GM19468 (cell line): ENCODE data around the gene CINP.
"Not testable (repeated sequence)": the region's sequence is repeated elsewhere in the genome, so short reads cannot be mapped to it uniquely, and the experiment has no call there.

Experiments used
- ATAC-seq: cut with Tn5 transposase; IDR thresholded peaks from one replicate; pipeline ENCODE4 v1.9.1; 2021; ENCODE audit warnings: mild to moderate bottlenecking, moderate library complexity, moderate number of reproducible peaks; ENCODE audit not compliant: unreplicated experiment; ENCODE audit errors: extremely low read depth

CINP gene

DNA sequence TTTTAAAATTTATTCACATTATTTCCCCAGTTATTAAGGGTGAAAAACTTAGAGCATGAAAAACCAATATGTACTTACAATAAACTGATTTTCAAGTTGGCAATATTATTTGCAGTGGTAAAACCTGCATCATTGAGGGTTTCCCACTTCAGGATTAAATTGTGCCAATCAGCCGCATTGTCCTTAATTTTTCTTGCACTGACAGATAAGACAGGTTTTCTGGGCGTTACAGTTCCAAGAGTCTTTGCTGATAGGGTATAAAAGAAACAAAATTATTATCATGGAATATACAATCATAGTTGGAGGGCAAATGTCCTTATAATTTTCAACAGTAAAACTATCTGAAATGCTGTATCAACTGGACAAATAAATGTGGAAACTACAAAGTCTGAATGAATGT is 3.3 kb downstream of the CINP start:
- no peak for ATAC-seq

DNA sequence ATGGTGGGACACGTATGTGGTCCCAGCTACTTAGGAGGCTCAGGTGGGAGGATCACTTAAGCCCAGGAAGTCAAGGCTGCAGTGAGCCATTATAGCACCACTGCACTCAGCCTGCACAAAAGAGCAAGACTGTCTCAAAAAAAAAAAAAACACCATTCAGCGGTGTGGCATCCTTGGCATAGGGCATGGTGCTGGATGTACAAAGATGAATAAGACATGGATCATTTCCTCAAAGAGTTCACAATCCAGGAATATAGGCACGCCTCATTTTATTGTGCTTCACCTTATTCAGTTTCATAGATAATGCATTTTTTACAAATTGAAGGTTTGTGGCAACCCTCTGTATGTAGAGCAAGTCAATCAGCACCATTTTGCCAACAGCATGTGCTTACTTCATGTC is 6.4 kb downstream of the CINP start:
- no peak for ATAC-seq

- ATAC-seq: no peak
Observed at GRCh38 chr14:102353126-102353619, 9.5 kb downstream of the CINP start.

DNA sequence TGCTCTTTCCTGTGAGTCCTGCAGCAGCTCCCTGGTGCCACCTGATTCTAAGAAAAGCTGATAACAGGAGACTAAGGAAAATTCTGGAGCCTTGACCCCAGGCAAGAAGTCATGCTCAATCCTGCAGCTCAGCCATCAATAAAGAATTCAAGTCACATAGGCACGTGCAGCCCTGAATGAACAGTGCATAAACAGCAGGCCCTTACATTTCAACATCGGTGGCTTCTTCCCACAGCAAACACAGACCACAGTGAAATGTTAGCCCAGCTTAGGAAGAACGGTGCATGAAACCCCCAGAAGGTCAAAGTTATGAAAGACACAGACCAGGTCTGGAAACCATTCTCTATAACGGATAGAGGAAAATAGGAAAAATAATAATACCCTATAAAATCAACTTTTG is 10.5 kb downstream of the CINP start:
- ATAC-seq: no peak

DNA sequence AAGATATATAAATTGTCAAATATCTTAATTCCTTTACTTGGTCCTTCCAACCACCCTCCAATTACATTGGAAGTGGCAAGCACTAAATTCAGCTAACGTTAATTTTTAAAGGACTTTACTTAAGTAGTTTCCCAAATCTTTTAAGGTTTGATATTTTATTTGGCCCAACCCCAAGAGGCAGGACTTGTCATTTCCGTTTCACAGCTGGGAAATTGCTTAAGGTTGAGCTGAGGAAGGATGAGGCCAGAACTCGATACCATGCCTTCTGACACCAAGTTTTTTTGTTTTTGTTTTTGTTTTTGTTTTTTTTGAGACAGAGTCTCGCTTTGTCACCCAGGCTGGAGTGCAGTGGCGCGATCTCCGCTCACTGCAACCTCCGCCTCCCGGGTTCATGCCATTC is 11.1 kb downstream of the CINP start:
- not testable (repeated sequence) for ATAC-seq

DNA sequence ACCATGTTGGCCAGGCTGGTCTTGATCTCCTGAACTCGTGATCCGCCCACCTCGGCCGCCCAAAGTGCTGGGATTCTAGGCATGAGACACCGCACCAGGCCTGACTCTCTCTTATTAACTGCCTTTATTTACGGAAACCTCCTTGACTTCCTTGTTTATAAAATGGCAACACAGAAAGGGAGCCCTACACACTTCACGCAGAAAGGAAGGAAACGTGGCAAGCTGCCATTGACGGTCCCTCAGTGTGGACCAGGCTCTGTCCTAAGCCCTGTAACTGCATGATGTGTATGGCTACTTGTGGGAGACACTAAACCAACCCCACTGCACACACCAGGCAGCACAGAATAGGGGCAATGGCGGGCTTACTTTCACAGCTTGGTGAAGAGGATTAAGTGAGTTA is 11.7 kb downstream of the CINP start:
- ATAC-seq: no peak

GRCh38 chr14:102348376-102348775 is 14.3 kb downstream of the CINP start:
- no peak for ATAC-seq

DNA sequence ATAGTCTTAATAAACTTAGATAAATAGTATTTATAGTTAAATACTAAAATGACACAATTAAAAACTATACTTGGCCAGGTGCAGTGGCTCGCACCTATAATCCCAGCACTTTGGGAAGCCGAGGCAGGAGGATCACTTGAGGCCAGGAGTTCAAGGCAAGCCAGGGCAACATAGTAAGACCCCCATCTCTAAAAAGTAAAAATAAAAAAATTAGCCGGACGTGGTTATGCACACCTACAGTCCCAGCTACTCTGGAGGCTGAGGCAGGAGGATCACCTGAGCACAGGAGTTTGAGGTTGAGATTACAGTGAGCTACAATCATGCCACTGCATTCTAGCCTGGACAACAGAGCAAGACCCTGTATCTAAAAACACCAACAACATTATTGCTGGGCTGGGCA is 16.0 kb downstream of the CINP start:
- ATAC-seq: no peak

DNA sequence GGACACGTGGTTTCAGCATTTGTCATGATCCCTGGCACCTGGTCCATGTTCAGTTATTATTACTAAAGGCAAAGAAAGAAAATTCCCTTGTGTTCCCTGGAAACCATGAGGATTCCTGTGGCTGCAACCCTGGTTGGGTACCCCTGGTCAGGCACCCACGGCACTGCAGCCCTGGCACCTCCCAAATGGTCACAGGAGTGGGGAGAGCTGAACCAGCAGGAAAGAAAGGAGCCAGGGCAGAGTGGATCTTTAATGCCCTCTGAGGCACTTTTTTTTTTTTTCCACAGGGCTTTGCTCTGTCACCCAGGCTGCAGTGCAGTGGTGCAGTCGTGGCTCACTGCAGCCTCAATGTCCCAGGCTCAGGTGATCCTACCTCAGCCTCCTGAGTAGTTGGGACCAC is 17.5 kb downstream of the CINP start:
- ATAC-seq: no peak

- ATAC-seq: no peak
Observed at GRCh38 chr14:102344485-102344884, 18.2 kb downstream of the CINP start.

GRCh38 chr14:102344084-102344483 is 18.6 kb downstream of the CINP start:
- ATAC-seq: no peak

GRCh38 chr14:102342238-102342637 is 20.5 kb downstream of the CINP start:
- no peak for ATAC-seq

GRCh38 chr14:102341566-102341965 is 21.1 kb downstream of the CINP start:
- ATAC-seq: no peak

- no peak for ATAC-seq
Observed at GRCh38 chr14:102338724-102339123, 24.0 kb downstream of the CINP start.

GRCh38 chr14:102335163-102335562 is 27.5 kb downstream of the CINP start:
- ATAC-seq: no peak

DNA sequence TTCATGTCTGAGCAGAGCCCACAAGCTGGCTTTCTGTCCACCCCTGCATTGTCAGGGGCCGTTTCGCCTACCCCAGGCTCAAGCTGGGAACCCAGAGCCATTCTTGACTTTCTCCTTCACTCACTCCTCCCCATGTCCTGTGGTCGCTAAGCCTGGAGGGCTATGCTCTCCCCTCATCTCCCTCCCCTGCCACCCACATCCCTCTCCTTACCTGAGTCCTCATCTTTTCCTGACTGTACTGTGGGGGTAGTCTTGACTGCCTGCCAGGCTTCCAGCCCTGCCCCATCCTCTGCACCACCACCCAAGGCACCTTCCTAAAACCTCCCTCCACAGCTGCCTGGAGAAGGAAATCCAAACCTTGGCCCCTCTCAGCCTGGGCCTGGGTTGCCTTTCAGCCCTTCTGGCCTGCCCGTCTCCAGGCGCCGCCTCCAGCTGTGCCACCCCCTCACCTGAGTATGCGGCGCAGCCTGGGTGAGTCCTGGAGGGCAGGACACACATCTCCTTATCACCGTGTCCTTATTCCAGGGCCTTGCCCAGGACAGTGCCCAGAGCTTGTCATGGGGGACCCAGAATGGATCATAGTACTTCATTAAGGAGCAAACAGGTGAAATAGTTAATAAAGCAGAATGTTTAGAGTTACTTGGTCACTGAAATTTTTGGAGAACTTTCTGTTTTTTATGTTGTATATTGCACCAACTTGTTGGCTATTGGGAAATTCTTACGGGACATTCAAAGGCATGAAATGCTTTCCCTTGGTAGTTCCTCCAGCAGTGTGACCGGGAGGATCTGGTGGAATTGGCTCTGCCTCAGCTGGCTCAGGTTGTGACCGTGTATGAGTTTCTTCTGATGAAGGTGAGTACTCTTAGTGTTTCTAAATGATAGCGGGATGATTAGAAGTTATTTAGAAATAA is 28.6 kb downstream of the CINP start:
- no peak for ATAC-seq

- ATAC-seq: no peak
Observed at GRCh38 chr14:102333390-102333789, 29.3 kb downstream of the CINP start.

- ATAC-seq: no peak
Observed at GRCh38 chr14:102330806-102331205, 31.9 kb downstream of the CINP start.

DNA sequence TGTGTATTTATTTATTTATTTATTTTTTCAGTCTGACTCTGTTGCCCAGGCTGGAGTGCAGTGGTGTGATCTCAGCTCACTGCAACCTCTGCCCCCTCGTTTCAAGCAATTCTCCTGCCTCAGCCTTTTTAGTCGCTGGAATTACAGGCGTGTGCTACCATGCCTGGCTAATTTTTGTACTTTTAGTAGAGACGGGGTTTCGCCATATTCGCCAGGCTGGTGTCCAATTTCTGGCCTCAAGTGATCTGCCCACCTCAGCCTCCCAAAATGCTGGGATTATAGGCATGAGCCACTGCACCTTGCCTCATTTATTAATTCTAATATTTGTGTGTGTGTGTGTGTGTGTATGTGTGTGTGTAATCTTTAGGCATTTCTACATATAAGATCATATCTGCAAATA is 33.3 kb downstream of the CINP start:
- not testable (repeated sequence) for ATAC-seq

- ATAC-seq: no peak
Observed at GRCh38 chr14:102326583-102326982, 36.1 kb downstream of the CINP start.

DNA sequence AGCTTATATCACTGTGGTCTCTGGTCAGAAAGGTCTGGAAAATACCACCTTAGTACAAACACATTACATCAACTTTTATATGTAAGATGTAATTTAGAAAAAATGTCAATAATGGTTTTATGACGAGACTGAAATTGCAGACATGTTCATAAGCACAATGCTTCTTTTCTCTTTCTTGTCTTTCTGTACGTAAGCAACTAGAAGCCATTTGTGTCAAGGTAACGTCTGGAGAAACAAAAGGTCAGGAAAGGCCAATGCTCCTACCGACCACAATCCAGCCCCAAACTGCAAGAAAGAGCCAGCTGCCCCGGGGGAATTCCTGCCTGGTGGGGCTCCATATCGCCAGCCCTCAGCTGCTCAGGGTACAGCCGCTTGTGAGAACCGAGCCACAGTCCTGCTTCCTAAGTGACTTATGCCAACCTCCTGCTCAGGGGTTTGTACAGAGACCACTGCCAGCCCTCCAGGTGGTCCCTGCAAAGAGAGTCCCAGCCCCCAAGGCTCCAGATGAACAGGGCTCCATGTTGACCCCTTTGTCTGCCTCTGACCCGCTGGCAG is 36.8 kb downstream of the CINP start:
- no peak for ATAC-seq

- no peak for ATAC-seq
Observed at GRCh38 chr14:102323102-102323501, 39.6 kb downstream of the CINP start.
